ENCODE data around the gene SETBP1. TPM values are rescaled to one million over a fixed set of nuclear protein-coding genes. Genes with fewer than 3 reads are reported as not detected.

SETBP1 gene
- total and polyA plus RNA-seq, 9 of the 15 experiments (the other 6 are each of a cell fraction or from before 2014, with no cell fraction given) = under 0.01 to 0.13 (median 0.04) TPM

DNA sequence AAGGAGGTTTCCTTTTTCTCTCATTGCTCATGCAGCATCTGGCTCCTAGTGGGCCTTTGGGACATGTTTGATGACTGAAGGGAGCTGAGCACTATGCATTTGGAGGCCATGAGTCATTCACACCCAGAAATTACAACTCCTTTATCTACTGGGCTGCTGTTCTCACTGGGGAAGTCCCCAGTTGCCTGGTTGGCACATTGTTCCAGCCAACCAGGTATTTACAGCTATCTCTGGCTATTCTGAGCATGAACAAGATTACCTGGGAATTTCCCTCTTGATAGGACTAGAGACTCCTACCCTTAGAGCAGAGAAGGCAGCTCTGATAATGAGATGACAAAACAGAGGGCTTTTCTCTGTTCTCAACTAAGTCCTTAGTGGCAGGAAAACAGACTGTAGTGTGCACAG, 206.5 kb downstream of the SETBP1 start:
- H3K9me1 ChIP-seq (ENCODE audit: control insufficient read depth, insufficient read depth, low read length) = no peaks in the 10 kb centered on the region
- ChIA-PET POLR2A (no interaction called here), CTCF (ENCODE audit: low intra/inter-chr PET ratio) (no interaction called here)
- no peak for DNase-seq (ENCODE audit: extremely low read depth in 1 of 4, low spot score in 3 of 4)
- no peaks in the 10 kb centered on the region for H3K4me1 ChIP-seq (replicated peaks in 1 of 2; ENCODE audit: control insufficient read depth in 2 of 2, insufficient read depth in 2 of 2, low read length in 2 of 2)
- no peak overlapping the region for H3K4me2 ChIP-seq (ENCODE audit: insufficient read depth, low read length)
- intact Hi-C loops (cut with micrococcal nuclease) (no loop called here), in situ Hi-C loops (cut with MboI) (no loop called here)
- H4K20me1 ChIP-seq (replicated peaks; ENCODE audit: control insufficient read depth, insufficient read depth, low read length) = no peaks in the 10 kb centered on the region
- no peaks in the 10 kb centered on the region for H3K79me2 ChIP-seq (ENCODE audit: control insufficient read depth, insufficient read depth, low read length)
- ATAC-seq = no peak
- no peak overlapping the region for H3K4me3 ChIP-seq
- H3K36me3 ChIP-seq (ENCODE audit: control insufficient read depth, insufficient read depth, low read length) = no peaks in the 10 kb centered on the region
- TF ChIP-seq, protein P1, sequence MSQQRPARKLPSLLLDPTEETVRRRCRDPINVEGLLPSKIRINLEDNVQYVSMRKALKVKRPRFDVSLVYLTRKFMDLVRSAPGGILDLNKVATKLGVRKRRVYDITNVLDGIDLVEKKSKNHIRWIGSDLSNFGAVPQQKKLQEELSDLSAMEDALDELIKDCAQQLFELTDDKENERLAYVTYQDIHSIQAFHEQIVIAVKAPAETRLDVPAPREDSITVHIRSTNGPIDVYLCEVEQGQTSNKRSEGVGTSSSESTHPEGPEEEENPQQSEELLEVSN (IDR thresholded peaks at IDR 0.05; ENCODE audit: borderline replicate concordance in 1 of 2, extremely low read depth in 1 of 2, insufficient read depth in 1 of 2, insufficient read length in 1 of 2, low read depth in 1 of 2, low read length in 1 of 2, poor library complexity in 1 of 2, severe bottlenecking in 1 of 2) = no peak
- TF ChIP-seq, protein P2, sequence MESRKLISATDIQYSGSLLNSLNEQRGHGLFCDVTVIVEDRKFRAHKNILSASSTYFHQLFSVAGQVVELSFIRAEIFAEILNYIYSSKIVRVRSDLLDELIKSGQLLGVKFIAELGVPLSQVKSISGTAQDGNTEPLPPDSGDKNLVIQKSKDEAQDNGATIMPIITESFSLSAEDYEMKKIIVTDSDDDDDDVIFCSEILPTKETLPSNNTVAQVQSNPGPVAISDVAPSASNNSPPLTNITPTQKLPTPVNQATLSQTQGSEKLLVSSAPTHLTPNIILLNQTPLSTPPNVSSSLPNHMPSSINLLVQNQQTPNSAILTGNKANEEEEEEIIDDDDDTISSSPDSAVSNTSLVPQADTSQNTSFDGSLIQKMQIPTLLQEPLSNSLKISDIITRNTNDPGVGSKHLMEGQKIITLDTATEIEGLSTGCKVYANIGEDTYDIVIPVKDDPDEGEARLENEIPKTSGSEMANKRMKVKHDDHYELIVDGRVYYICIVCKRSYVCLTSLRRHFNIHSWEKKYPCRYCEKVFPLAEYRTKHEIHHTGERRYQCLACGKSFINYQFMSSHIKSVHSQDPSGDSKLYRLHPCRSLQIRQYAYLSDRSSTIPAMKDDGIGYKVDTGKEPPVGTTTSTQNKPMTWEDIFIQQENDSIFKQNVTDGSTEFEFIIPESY (CRISPR knock-in tag; IDR thresholded peaks at IDR 0.05) = no peak
- no peak for TF ChIP-seq ADNP (tag; IDR thresholded peaks at IDR 0.05)
- no TSS peak for BruUV-seq (replicated peaks)
- H3K27me3 ChIP-seq (ENCODE audit: control insufficient read depth in 2 of 2, insufficient read depth in 2 of 2, low read length in 2 of 2) = no peaks in the 10 kb centered on the region
- no peak for FAIRE-seq
- H2AFZ ChIP-seq (ENCODE audit: low read depth, low read length) = no peak overlapping the region
- H3K9me3 ChIP-seq (replicated peaks; ENCODE audit: control insufficient read depth, insufficient read depth, low read depth, low read length) = no peaks in the 10 kb centered on the region
- H3K27ac ChIP-seq (ENCODE audit: extremely low read depth, low read depth, low read length) = no peak overlapping the region
- H3K9ac ChIP-seq (ENCODE audit: insufficient read depth in 1 of 2, low read depth in 2 of 2, low read length in 2 of 2) = no peak overlapping the region
